HepG2 (cell line): ENCODE data around the gene DUS1L. TPM values are rescaled to one million over a fixed set of nuclear protein-coding genes. Genes with fewer than 3 reads are reported as not detected.

Experiments
- ARID2 ChIP-seq: sonication (generic); formaldehyde crosslinking; IDR thresholded peaks from 2 replicates; pipeline ENCODE4 v1.8.1; 2022; ENCODE audit warnings: mild to moderate bottlenecking, missing genetic modification reagents, borderline replicate concordance
- ELF1 ChIP-seq: sonication (generic); formaldehyde crosslinking; IDR thresholded peaks from 2 replicates; pipeline ENCODE4 v1.4.0; 2020; ENCODE audit warnings: missing genetic modification reagents
- FOXM1 ChIP-seq: sonication (generic); formaldehyde crosslinking; IDR thresholded peaks from 2 replicates; pipeline ENCODE4 v1.5.0; 2020; ENCODE audit warnings: missing genetic modification reagents
- GTF3A ChIP-seq: sonication (generic); formaldehyde crosslinking; conservative IDR thresholded peaks from 2 replicates; pipeline ENCODE4 v1.4.0; 2020; ENCODE audit warnings: mild to moderate bottlenecking, missing genetic modification reagents
- NRL ChIP-seq: sonication (generic); formaldehyde crosslinking; IDR thresholded peaks from 2 replicates; pipeline ENCODE4 v1.5.0; 2020; ENCODE audit warnings: missing genetic modification reagents, mild to moderate bottlenecking, moderate library complexity, borderline replicate concordance
- PRPF4 ChIP-seq: fragments of 200-400 bp; formaldehyde crosslinking; IDR thresholded peaks from 2 replicates; pipeline ENCODE4 v1.6.1; 2016; ENCODE audit warnings: low read length, low read depth; ENCODE audit not compliant: poor library complexity, severe bottlenecking
- TOPORS ChIP-seq: sonication (generic); formaldehyde crosslinking; IDR thresholded peaks from 2 replicates; pipeline ENCODE4 v1.8.0; 2023; ENCODE audit warnings: mild to moderate bottlenecking, missing genetic modification reagents
- ZNF235 ChIP-seq: sonication (generic); formaldehyde crosslinking; IDR thresholded peaks from 2 replicates; pipeline ENCODE4 v1.8.1; 2023; ENCODE audit warnings: mild to moderate bottlenecking, missing genetic modification reagents, borderline replicate concordance
- ZNF652 ChIP-seq: IDR thresholded peaks from 2 replicates; pipeline ENCODE4 v1.6.1; 2016; ENCODE audit warnings: low read depth, borderline replicate concordance
- ZNF841 ChIP-seq: sonication (generic); formaldehyde crosslinking; IDR thresholded peaks from 2 replicates; pipeline ENCODE4 v1.8.1; 2023; ENCODE audit warnings: missing genetic modification reagents, borderline replicate concordance
- ZSCAN30 ChIP-seq: sonication (generic); formaldehyde crosslinking; IDR thresholded peaks from 2 replicates; pipeline ENCODE4 v1.5.0; 2020; ENCODE audit warnings: mild to moderate bottlenecking, missing genetic modification reagents
- polyA plus RNA-seq, 8 experiments: library from polyadenylated mRNA; depleted of rRNA in 3 of 8; stranded (reverse) in 7 of 8; unstranded in 1 of 8; fragments of >200 nt; fragmentation: Illumina TruSeq in 4 of 8; extraction: Trizol in 4 of 8; gene quantifications; 2 replicates each; pipeline versions ENCODE4 v1.2.1 to v1.2.3, GENCODE V29; 2011 to 2016; ENCODE audit warnings: low read depth in 4 of 8, missing spikeins in 1 of 8, mixed read lengths in 1 of 8; ENCODE audit not compliant: insufficient read depth in 1 of 8
- total RNA-seq, 5 experiments: library from RNA; depleted of rRNA; stranded (reverse); fragments of >200 nt; fragmentation: Illumina TruSeq; extraction: Trizol; gene quantifications; 2 replicates each; pipeline ENCODE4 v1.2.3, GENCODE V29; 2016; ENCODE audit warnings: low read depth in 1 of 5
- TF ChIP-seq, protein P1 (sequence below): sonication (generic); formaldehyde crosslinking; IDR thresholded peaks from 2 replicates; pipeline ENCODE4 v1.4.0; 2020; ENCODE audit warnings: missing genetic modification reagents, borderline replicate concordance
- TF ChIP-seq, protein P2 (sequence below): sonication (generic); formaldehyde crosslinking; IDR thresholded peaks from 2 replicates; pipeline ENCODE4 v1.4.0; 2020; ENCODE audit warnings: missing genetic modification reagents, borderline replicate concordance
- TF ChIP-seq, protein P3 (sequence below): sonication (generic); formaldehyde crosslinking; IDR thresholded peaks from 2 replicates; pipeline ENCODE4 v1.8.0; 2023; ENCODE audit warnings: mild to moderate bottlenecking, missing genetic modification reagents
- TF ChIP-seq, protein P4 (sequence below): sonication (generic); formaldehyde crosslinking; IDR thresholded peaks from 2 replicates; pipeline ENCODE4 v1.4.0; 2020; ENCODE audit warnings: missing genetic modification reagents
- TF ChIP-seq, protein P5 (sequence below): IDR thresholded peaks from 2 replicates; pipeline ENCODE4 v1.4.0; 2020; ENCODE audit warnings: mild to moderate bottlenecking, missing genetic modification reagents

DUS1L gene
- total and polyA plus RNA-seq, 2 of the 13 experiments (the other 11 are each of a cell fraction or from before 2014, with no cell fraction given): 81.0 to 109 TPM

DNA sequence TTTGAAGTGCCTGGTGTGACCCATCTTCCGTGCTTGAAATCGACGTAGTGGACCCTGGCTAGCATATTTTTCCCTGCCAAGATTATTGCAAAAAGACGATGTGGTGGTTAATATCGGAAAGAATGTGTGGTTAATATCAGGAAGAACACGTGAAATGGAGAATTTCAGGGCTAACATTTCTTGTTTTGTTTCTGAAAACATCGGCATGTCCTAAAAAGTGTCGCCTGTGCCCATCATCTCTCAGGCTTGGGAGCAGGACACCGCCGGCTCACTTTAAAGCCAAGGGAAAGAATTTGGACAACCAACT, 27.8 kb downstream of the DUS1L start (continued):
- TF ChIP-seq, protein P1, sequence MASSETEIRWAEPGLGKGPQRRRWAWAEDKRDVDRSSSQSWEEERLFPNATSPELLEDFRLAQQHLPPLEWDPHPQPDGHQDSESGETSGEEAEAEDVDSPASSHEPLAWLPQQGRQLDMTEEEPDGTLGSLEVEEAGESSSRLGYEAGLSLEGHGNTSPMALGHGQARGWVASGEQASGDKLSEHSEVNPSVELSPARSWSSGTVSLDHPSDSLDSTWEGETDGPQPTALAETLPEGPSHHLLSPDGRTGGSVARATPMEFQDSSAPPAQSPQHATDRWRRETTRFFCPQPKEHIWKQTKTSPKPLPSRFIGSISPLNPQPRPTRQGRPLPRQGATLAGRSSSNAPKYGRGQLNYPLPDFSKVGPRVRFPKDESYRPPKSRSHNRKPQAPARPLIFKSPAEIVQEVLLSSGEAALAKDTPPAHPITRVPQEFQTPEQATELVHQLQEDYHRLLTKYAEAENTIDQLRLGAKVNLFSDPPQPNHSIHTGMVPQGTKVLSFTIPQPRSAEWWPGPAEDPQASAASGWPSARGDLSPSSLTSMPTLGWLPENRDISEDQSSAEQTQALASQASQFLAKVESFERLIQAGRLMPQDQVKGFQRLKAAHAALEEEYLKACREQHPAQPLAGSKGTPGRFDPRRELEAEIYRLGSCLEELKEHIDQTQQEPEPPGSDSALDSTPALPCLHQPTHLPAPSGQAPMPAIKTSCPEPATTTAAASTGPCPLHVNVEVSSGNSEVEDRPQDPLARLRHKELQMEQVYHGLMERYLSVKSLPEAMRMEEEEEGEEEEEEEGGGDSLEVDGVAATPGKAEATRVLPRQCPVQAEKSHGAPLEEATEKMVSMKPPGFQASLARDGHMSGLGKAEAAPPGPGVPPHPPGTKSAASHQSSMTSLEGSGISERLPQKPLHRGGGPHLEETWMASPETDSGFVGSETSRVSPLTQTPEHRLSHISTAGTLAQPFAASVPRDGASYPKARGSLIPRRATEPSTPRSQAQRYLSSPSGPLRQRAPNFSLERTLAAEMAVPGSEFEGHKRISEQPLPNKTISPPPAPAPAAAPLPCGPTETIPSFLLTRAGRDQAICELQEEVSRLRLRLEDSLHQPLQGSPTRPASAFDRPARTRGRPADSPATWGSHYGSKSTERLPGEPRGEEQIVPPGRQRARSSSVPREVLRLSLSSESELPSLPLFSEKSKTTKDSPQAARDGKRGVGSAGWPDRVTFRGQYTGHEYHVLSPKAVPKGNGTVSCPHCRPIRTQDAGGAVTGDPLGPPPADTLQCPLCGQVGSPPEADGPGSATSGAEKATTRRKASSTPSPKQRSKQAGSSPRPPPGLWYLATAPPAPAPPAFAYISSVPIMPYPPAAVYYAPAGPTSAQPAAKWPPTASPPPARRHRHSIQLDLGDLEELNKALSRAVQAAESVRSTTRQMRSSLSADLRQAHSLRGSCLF (CRISPR knock-in tag): no peak
- TF ChIP-seq NRL (CRISPR knock-in tag) (no peak), GTF3A (CRISPR knock-in tag) (no peak; the same call in 1 of the 2 replicates), PRPF4 (no peak), ZSCAN30 (CRISPR knock-in tag) (no peak), ARID2 (CRISPR knock-in tag) (no peak), ZNF841 (no peak), ZNF235 (no peak), FOXM1 (no peak), ZNF652 (CRISPR knock-in tag) (no peak), TOPORS (CRISPR knock-in tag) (no peak), ELF1 (CRISPR knock-in tag) (no peak)
- TF ChIP-seq, protein P2, sequence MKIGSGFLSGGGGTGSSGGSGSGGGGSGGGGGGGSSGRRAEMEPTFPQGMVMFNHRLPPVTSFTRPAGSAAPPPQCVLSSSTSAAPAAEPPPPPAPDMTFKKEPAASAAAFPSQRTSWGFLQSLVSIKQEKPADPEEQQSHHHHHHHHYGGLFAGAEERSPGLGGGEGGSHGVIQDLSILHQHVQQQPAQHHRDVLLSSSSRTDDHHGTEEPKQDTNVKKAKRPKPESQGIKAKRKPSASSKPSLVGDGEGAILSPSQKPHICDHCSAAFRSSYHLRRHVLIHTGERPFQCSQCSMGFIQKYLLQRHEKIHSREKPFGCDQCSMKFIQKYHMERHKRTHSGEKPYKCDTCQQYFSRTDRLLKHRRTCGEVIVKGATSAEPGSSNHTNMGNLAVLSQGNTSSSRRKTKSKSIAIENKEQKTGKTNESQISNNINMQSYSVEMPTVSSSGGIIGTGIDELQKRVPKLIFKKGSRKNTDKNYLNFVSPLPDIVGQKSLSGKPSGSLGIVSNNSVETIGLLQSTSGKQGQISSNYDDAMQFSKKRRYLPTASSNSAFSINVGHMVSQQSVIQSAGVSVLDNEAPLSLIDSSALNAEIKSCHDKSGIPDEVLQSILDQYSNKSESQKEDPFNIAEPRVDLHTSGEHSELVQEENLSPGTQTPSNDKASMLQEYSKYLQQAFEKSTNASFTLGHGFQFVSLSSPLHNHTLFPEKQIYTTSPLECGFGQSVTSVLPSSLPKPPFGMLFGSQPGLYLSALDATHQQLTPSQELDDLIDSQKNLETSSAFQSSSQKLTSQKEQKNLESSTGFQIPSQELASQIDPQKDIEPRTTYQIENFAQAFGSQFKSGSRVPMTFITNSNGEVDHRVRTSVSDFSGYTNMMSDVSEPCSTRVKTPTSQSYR (CRISPR knock-in tag): no peak
- TF ChIP-seq, protein P3, sequence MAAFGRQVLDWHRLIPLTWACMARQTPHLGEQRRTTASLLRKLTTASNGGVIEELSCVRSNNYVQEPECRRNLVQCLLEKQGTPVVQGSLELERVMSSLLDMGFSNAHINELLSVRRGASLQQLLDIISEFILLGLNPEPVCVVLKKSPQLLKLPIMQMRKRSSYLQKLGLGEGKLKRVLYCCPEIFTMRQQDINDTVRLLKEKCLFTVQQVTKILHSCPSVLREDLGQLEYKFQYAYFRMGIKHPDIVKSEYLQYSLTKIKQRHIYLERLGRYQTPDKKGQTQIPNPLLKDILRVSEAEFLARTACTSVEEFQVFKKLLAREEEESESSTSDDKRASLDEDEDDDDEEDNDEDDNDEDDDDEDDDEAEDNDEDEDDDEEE (CRISPR knock-in tag): no peak
- TF ChIP-seq, protein P4, sequence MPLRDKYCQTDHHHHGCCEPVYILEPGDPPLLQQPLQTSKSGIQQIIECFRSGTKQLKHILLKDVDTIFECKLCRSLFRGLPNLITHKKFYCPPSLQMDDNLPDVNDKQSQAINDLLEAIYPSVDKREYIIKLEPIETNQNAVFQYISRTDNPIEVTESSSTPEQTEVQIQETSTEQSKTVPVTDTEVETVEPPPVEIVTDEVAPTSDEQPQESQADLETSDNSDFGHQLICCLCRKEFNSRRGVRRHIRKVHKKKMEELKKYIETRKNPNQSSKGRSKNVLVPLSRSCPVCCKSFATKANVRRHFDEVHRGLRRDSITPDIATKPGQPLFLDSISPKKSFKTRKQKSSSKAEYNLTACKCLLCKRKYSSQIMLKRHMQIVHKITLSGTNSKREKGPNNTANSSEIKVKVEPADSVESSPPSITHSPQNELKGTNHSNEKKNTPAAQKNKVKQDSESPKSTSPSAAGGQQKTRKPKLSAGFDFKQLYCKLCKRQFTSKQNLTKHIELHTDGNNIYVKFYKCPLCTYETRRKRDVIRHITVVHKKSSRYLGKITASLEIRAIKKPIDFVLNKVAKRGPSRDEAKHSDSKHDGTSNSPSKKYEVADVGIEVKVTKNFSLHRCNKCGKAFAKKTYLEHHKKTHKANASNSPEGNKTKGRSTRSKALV (CRISPR knock-in tag): no peak
- TF ChIP-seq, protein P5, sequence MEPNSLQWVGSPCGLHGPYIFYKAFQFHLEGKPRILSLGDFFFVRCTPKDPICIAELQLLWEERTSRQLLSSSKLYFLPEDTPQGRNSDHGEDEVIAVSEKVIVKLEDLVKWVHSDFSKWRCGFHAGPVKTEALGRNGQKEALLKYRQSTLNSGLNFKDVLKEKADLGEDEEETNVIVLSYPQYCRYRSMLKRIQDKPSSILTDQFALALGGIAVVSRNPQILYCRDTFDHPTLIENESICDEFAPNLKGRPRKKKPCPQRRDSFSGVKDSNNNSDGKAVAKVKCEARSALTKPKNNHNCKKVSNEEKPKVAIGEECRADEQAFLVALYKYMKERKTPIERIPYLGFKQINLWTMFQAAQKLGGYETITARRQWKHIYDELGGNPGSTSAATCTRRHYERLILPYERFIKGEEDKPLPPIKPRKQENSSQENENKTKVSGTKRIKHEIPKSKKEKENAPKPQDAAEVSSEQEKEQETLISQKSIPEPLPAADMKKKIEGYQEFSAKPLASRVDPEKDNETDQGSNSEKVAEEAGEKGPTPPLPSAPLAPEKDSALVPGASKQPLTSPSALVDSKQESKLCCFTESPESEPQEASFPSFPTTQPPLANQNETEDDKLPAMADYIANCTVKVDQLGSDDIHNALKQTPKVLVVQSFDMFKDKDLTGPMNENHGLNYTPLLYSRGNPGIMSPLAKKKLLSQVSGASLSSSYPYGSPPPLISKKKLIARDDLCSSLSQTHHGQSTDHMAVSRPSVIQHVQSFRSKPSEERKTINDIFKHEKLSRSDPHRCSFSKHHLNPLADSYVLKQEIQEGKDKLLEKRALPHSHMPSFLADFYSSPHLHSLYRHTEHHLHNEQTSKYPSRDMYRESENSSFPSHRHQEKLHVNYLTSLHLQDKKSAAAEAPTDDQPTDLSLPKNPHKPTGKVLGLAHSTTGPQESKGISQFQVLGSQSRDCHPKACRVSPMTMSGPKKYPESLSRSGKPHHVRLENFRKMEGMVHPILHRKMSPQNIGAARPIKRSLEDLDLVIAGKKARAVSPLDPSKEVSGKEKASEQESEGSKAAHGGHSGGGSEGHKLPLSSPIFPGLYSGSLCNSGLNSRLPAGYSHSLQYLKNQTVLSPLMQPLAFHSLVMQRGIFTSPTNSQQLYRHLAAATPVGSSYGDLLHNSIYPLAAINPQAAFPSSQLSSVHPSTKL: no peak
